SK-N-MC (cell line): ENCODE measurements around the gene NYNRIN.

Experiments used
- EZH2 ChIP-seq: fragments of 200-600 bp; sonication (generic); IDR thresholded peaks from one replicate; pipeline ENCODE4 v1.6.1; 2017; ENCODE audit warnings: antibody characterized with exemption
- FOXP2 ChIP-seq: optimal IDR thresholded peaks from 2 replicates; pipeline ENCODE3; 2011; ENCODE audit warnings: mild to moderate bottlenecking, moderate library complexity; ENCODE audit not compliant: insufficient read depth; ENCODE audit errors: extremely low read length, control extremely low read depth
- POLR2AphosphoS5 ChIP-seq: IDR thresholded peaks from 2 replicates; pipeline ENCODE4 v1.6.1; 2012; ENCODE audit warnings: mild to moderate bottlenecking, low read depth, low read length, borderline replicate concordance

DNA sequence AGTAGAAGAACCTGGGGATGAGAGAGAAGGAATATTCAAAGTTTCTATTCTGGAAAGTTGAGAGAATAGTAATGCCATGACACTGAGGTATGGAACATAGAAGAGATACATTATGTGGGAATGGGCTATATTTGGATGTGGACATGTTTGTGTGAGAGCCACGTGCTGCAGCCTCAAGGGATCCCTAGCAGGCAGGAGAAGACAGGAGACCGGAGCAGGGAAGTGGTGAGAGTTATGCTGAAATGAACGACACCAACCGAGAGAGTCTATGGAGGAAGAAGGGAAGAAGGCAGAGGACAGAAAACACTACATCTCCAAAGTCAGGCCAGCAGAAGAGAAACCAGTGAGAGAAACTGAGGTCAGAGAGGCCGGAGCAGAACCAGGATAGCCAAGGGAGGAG lies 49.1 kb upstream of the NYNRIN start:
- TF ChIP-seq POLR2AphosphoS5 = no peak
- no peak for TF ChIP-seq EZH2
- no peak for TF ChIP-seq FOXP2
